HCT116 (cell line): ENCODE results near the gene DIAPH3.

ENCODE experiments used
- CEBPB ChIP-seq: IDR thresholded peaks from 2 replicates; pipeline ENCODE4 v1.6.1; 2012; ENCODE audit warnings: low read depth
- CTCF ChIP-seq, 3 experiments: fragments of 200-600 bp in 1 of 3; sonication (generic) in 1 of 3; IDR thresholded peaks in 2 of 3; conservative IDR thresholded peaks in 1 of 3; 2 replicates each; pipeline ENCODE4 v1.5.1; 2012 to 2017; ENCODE audit warnings: low read depth in 2 of 3, low read length in 2 of 3, antibody characterized with exemption in 1 of 3, borderline replicate concordance in 1 of 3, control low read depth in 1 of 3, mild to moderate bottlenecking in 1 of 3, mixed read lengths in 1 of 3, mixed run types in 1 of 3, moderate library complexity in 1 of 3; ENCODE audit not compliant: insufficient read depth in 1 of 3
- EZH2 ChIP-seq: fragments of 200-600 bp; sonication (generic); IDR thresholded peaks from 2 replicates; pipeline ENCODE4 v1.6.1; 2017; ENCODE audit warnings: antibody characterized with exemption, mixed run types
- EZH2phosphoT487 ChIP-seq: fragments of 200-600 bp; IDR thresholded peaks from 2 replicates; pipeline ENCODE4 v1.6.1; 2018; ENCODE audit warnings: antibody characterized with exemption, borderline replicate concordance

GRCh38 chr13:60099631-60100420 lies 63.9 kb downstream of the DIAPH3 start:
- TF ChIP-seq EZH2 (no peak), CTCF (IDR thresholded peaks at IDR 0.05 in 2 of 3, conservative IDR thresholded peaks at IDR 0.05 in 1 of 3; ENCODE audit: borderline replicate concordance in 1 of 3, insufficient read depth in 1 of 3, low read depth in 2 of 3, low read length in 2 of 3) (no peak), EZH2phosphoT487 (no peak), CEBPB (no peak)
